Lung (tissue), 12 donors: ENCODE data around the gene DNAH3. TPM values are rescaled to one million over a fixed set of nuclear protein-coding genes. Genes with fewer than 3 reads are reported as not detected.

Experiments used
- ATAC-seq: fragments of 200-7000 bp; cut with Tn5 transposase; one replicate; pipeline ENCODE4 v1.9.1; 2020; ENCODE audit warnings: moderate number of reproducible peaks; ENCODE audit not compliant: insufficient read depth, low FRiP score
- DNase-seq, 3 donors: peaks; one replicate each; pipeline ENCODE4 v3.0.0-alpha.2; 2013 to 2017
- H3K27ac ChIP-seq, 2 donors: one replicate each; pipeline ENCODE4 v1.5.1; 2013; ENCODE audit warnings: mild to moderate bottlenecking in 2 of 2, moderate library complexity in 2 of 2, control low read depth in 1 of 2, inconsistent platforms in 1 of 2, low read depth in 1 of 2, low read length in 1 of 2
- H3K27me3 ChIP-seq, 3 donors: one replicate each; pipeline ENCODE4 v1.5.1; 2013; ENCODE audit warnings: low read length in 2 of 3; ENCODE audit not compliant: control insufficient read depth in 3 of 3, insufficient read depth in 3 of 3
- H3K36me3 ChIP-seq, 4 donors: one replicate each; pipeline ENCODE4 v1.5.1; 2013; ENCODE audit warnings: low read length in 4 of 4, mild to moderate bottlenecking in 1 of 4, moderate library complexity in 1 of 4; ENCODE audit not compliant: control insufficient read depth in 4 of 4, insufficient read depth in 4 of 4
- H3K4me1 ChIP-seq, 5 donors: one replicate each; pipeline ENCODE4 v1.5.1; 2013; ENCODE audit warnings: low read length in 5 of 5, mild to moderate bottlenecking in 2 of 5, moderate library complexity in 1 of 5; ENCODE audit not compliant: control insufficient read depth in 5 of 5, insufficient read depth in 5 of 5
- H3K4me3 ChIP-seq: one replicate; pipeline ENCODE4 v1.5.1; 2013; ENCODE audit warnings: mild to moderate bottlenecking, control low read depth, moderate library complexity
- H3K9ac ChIP-seq, 2 donors: one replicate each; pipeline ENCODE4 v1.5.1; 2013; ENCODE audit warnings: low read length in 2 of 2, control low read depth in 1 of 2; ENCODE audit not compliant: insufficient read depth in 1 of 2
- H3K9me3 ChIP-seq, 4 donors: one replicate each; pipeline ENCODE4 v1.5.1; 2013; ENCODE audit warnings: low read length in 3 of 4, mild to moderate bottlenecking in 1 of 4, moderate library complexity in 1 of 4; ENCODE audit not compliant: control insufficient read depth in 4 of 4, insufficient read depth in 3 of 4
- WGBS, 2 donors: extraction: QIAGEN DNeasy Blood & Tissue Kit; methylation state at CpG; one replicate each; pipeline ENCODE4 v1.1.7; 2013; 5-methylcytosine and 5-hydroxymethylcytosine counted together
- polyA plus RNA-seq, 2 donors: library from polyadenylated mRNA; stranded (reverse); fragments of 200-250 nt; gene quantifications; one replicate each; pipeline ENCODE4 v1.2.1, GENCODE V29; 2013
- total RNA-seq, 2 donors: library from RNA; depleted of rRNA in 1 of 2; stranded (reverse); fragments of >200 nt in 1 of 2; gene quantifications; one replicate each; pipeline ENCODE4 v1.2.1, GENCODE V29; 2014 to 2021
- TF ChIP-seq, protein P1 (sequence below): IDR thresholded peaks from 2 replicates; pipeline ENCODE4 v1.5.1; 2012; ENCODE audit warnings: mild to moderate bottlenecking; ENCODE audit errors: control extremely low read depth, extremely low read depth
- donor health status: control.
- donor health status: control.
- donor health status: Bipolar disorder and iron deficiency.
- donor health status: healthy.
- donor health status: DM: yes; HTN: yes; CAD: no.

DNAH3 gene
- total and polyA plus RNA-seq, 4 donors, result 1.0 to 24.1 (median 12.8) TPM

GRCh38 chr16:21167360-21167759 is 16.7 kb upstream of the DNAH3 start:
- ATAC-seq, result no peak
- H3K4me3 ChIP-seq, result no peak overlapping the region
- 92 to 96% methylated on average over 9 of the region's 9 CpGs for WGBS, 2 donors
- H3K27me3 ChIP-seq, result no peaks in the 10 kb centered on the region
- peaks cover 0 to 29% (median 19%) of the 10 kb centered on the region in 4 donors for H3K36me3 ChIP-seq
- no peak for DNase-seq
- H3K27ac ChIP-seq, result no peak overlapping the region
- TF ChIP-seq, protein P1, sequence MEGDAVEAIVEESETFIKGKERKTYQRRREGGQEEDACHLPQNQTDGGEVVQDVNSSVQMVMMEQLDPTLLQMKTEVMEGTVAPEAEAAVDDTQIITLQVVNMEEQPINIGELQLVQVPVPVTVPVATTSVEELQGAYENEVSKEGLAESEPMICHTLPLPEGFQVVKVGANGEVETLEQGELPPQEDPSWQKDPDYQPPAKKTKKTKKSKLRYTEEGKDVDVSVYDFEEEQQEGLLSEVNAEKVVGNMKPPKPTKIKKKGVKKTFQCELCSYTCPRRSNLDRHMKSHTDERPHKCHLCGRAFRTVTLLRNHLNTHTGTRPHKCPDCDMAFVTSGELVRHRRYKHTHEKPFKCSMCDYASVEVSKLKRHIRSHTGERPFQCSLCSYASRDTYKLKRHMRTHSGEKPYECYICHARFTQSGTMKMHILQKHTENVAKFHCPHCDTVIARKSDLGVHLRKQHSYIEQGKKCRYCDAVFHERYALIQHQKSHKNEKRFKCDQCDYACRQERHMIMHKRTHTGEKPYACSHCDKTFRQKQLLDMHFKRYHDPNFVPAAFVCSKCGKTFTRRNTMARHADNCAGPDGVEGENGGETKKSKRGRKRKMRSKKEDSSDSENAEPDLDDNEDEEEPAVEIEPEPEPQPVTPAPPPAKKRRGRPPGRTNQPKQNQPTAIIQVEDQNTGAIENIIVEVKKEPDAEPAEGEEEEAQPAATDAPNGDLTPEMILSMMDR, result no peak
- no peak overlapping the region for H3K9ac ChIP-seq
- peaks cover 0 to 11% (median 8%) of the 10 kb centered on the region in 5 donors for H3K4me1 ChIP-seq
- H3K9me3 ChIP-seq, result no peaks in the 10 kb centered on the region

GRCh38 chr16:21166561-21166961 is 15.9 kb upstream of the DNAH3 start:
- 93 to 95% methylated on average over 9 of the region's 9 CpGs for WGBS, 2 donors
- DNase-seq, result no peak
- no peak overlapping the region for H3K4me3 ChIP-seq
- H3K36me3 ChIP-seq, result peaks cover 0 to 29% (median 18%) of the 10 kb centered on the region in 4 donors
- no peaks in the 10 kb centered on the region for H3K9me3 ChIP-seq
- TF ChIP-seq, protein P1, result no peak
- no peak for ATAC-seq
- H3K4me1 ChIP-seq, result peaks cover 0 to 13% (median 8%) of the 10 kb centered on the region in 5 donors
- no peak overlapping the region for H3K27ac ChIP-seq
- no peaks in the 10 kb centered on the region for H3K27me3 ChIP-seq
- no peak overlapping the region for H3K9ac ChIP-seq

- peak overlapping the region in 1 of 2 donors; percentile 76 for H3K27ac ChIP-seq
Observed at GRCh38 chr16:21164521-21165168, 14.0 kb upstream of the DNAH3 start.

More at GRCh38 chr16:21164521-21165168, 14.0 kb upstream of the DNAH3 start:
- Histone ChIP-seq H3K4me1 (peaks cover 0 to 26% (median 9%) of the 10 kb centered on the region in 5 donors), H3K4me3 (no peak overlapping the region), H3K9ac (no peak overlapping the region), H3K27me3 (no peaks in the 10 kb centered on the region), H3K9me3 (no peaks in the 10 kb centered on the region), H3K36me3 (peaks cover 0 to 18% (median 6%) of the 10 kb centered on the region in 4 donors)
- no peak for DNase-seq
- WGBS, 2 donors, result 81 to 91% methylated on average over 7 of the region's 7 CpGs
- ATAC-seq, result no peak
- TF ChIP-seq, protein P1, result no peak
